IPS-15b (cell line): ENCODE data around the gene HOXB3.

Experiments used
- H3K27me3 ChIP-seq: one replicate; pipeline ENCODE4 v1.6.1; 2013; ENCODE audit warnings: low read length; ENCODE audit not compliant: control insufficient read depth, insufficient read depth
- H3K36me3 ChIP-seq: one replicate; pipeline ENCODE4 v1.6.1; 2013; ENCODE audit warnings: low read length; ENCODE audit not compliant: control insufficient read depth, insufficient read depth
- H3K4me1 ChIP-seq: one replicate; pipeline ENCODE4 v1.6.1; 2013; ENCODE audit warnings: mild to moderate bottlenecking, low read length; ENCODE audit not compliant: control insufficient read depth, insufficient read depth
- H3K4me3 ChIP-seq: one replicate; pipeline ENCODE4 v1.5.1; 2013; ENCODE audit warnings: low read depth, low read length
- H3K9ac ChIP-seq: one replicate; pipeline ENCODE4 v1.6.1; 2013; ENCODE audit warnings: low read depth, mild to moderate bottlenecking, low read length
- H3K9me3 ChIP-seq: one replicate; pipeline ENCODE4 v1.6.1; 2013; ENCODE audit warnings: mild to moderate bottlenecking, low read length; ENCODE audit not compliant: control insufficient read depth, insufficient read depth

The HOXB3 gene

GRCh38 chr17:48529683-48530009 is 60.4 kb downstream of the HOXB3 start:
- peaks cover 23% of the 10 kb centered on the region for H3K4me1 ChIP-seq
- H3K9ac ChIP-seq, result no peak overlapping the region
- no peaks in the 10 kb centered on the region for H3K36me3 ChIP-seq
- H3K27me3 ChIP-seq, result peaks cover 91% of the 10 kb centered on the region
- no peak overlapping the region for H3K4me3 ChIP-seq
- H3K9me3 ChIP-seq, result no peaks in the 10 kb centered on the region

- H3K27me3 ChIP-seq, result peaks cover 92% of the 10 kb centered on the region
- H3K4me1 ChIP-seq, result peaks cover 23% of the 10 kb centered on the region
- H3K36me3 ChIP-seq, result no peaks in the 10 kb centered on the region
- no peak overlapping the region for H3K4me3 ChIP-seq
- H3K9me3 ChIP-seq, result no peaks in the 10 kb centered on the region
- H3K9ac ChIP-seq, result no peak overlapping the region
These were observed 60.9 kb downstream of the HOXB3 start for GRCh38 chr17:48528936-48529682.

DNA sequence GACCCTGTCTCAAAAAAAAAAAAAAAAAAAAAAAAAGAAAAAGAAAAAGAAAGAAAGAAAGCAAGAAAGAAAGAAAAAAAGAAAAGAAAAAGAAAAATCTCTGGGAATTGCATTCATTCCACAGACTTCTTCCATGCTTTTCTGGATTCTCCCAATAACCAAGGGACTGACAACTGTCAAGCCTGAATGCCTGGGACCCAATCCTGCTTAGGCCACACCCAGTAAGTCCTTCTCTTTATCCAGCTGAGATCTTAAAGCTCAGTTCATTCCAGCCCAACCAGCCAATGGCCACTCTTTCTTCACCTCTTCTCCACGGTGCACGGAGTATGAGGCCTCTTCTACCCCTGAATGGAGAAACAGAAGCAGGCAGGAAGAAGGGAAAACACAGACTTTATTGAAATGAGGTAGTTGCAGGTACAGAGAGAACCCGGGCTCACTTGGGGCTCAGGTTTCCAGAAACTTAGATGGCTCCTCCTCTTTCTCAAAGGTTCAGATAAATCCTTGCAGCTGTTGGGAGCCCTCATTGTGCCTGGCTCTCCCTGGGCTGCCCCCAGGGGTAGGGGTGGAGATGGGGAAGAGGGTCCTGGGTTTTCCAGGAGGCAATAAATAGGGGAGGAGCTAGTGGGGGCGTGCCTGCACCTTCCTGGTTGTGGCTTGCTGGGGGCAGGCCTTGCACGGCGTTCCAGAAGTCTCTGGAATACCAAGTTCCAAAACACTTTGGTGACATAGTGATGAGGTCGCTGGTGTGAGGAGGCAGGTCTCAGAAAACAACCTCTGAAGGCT is 61.7 kb downstream of the HOXB3 start:
- H3K27me3 ChIP-seq, result peaks cover 94% of the 10 kb centered on the region
- H3K9me3 ChIP-seq, result no peaks in the 10 kb centered on the region
- H3K9ac ChIP-seq, result no peak overlapping the region
- no peaks in the 10 kb centered on the region for H3K36me3 ChIP-seq
- no peak overlapping the region for H3K4me3 ChIP-seq
- H3K4me1 ChIP-seq, result peaks cover 23% of the 10 kb centered on the region

DNA sequence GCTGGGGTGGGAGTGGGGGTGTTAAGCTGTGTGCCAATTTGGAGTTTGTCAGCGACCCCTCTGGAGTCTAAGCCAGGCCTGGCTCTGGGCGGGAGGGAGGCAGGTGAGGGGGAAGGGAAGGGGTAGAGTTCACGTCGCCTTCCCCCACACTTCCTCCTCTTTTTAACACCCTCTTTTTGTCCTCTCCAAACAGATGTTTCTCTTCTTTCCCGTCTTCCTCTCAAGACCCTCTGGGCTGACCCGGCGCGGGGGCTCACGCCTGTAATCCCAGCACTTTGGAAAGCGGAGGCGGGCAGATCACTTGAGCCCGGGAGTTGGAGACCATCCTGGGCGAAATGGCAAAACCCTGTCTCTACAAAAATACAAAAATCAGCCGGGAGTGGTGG is 62.5 kb downstream of the HOXB3 start:
- H3K4me1 ChIP-seq, result peaks cover 25% of the 10 kb centered on the region
- peak overlapping the region; percentile 18 for H3K4me3 ChIP-seq
- no peaks in the 10 kb centered on the region for H3K9me3 ChIP-seq
- H3K9ac ChIP-seq, result no peak overlapping the region
- peaks cover 94% of the 10 kb centered on the region for H3K27me3 ChIP-seq
- no peaks in the 10 kb centered on the region for H3K36me3 ChIP-seq

DNA sequence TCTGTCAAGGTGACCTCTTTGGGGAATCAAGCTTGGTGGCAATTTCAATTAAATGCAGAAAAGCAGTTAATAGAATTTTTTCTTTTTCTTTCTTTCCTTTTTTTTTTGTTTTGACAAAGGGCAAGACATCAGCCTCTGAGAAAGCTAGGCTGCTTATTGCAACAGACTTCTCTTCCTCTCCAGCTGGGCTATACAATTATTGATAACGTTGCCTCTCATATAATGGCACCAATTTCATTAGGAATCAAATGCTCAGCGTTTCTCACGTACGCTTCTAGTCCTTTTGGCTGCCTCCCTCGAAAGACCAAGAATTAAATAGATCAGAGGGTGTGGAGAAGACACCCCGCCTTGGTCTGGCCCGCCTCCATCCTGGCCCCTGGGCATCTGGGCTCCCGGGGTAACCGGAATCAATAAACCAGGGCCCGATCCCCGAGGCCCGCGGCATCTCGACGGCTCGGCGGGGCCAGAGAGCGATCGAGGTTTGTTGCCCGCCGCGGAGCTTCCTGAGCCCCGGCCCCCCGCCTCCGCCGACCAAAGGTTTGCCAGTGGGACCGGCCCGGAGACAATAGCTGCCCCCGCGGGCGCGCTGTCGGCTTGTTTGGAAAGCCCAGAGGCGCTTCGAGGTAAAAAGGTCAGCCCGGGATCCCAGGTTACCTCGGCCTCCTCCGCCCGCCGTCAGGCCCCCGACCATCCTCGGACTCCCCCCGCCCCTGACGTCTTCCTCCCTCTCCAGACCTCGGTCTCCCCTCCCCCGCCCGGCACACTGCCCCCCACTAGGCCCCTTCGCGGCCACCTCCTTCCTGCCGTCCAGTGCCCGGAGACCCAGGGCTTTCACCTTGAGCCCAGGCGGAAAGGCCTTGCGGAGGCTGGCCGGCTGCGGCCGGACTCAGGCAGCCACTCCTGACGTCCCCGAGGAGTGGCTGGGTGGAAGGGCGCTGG is 63.2 kb downstream of the HOXB3 start:
- Histone ChIP-seq H3K4me3 (peak overlapping the region; percentile 41), H3K9ac (no peak overlapping the region), H3K27me3 (peaks cover 93% of the 10 kb centered on the region), H3K36me3 (no peaks in the 10 kb centered on the region), H3K4me1 (peaks cover 24% of the 10 kb centered on the region), H3K9me3 (no peaks in the 10 kb centered on the region)

DNA sequence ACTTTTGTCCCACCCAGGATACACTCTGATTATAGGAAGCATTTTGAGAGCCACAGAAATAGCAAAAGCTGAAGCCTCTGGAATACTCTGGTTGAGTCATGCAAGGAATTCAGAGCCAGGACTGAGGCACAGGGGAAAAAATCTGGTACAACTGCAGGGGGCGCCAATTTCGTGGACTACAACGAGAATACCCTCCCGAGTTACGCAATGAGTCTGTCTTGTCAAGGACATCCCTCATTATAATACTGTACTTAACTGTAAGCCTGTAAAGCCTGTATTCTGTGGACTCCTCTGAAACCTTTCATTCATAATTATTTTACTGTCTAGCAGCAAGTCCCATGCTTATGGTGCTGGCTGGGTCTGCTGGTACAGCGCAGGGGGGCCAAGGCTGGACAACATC is 67.0 kb downstream of the HOXB3 start:
- Histone ChIP-seq H3K9me3 (no peaks in the 10 kb centered on the region), H3K4me3 (no peak overlapping the region), H3K4me1 (peaks cover 15% of the 10 kb centered on the region), H3K27me3 (peaks cover 70% of the 10 kb centered on the region), H3K9ac (no peak overlapping the region), H3K36me3 (no peaks in the 10 kb centered on the region)

GRCh38 chr17:48522031-48522653 is 67.9 kb downstream of the HOXB3 start:
- Histone ChIP-seq H3K4me3 (no peak overlapping the region), H3K9me3 (no peaks in the 10 kb centered on the region), H3K36me3 (no peaks in the 10 kb centered on the region), H3K4me1 (peaks cover 13% of the 10 kb centered on the region), H3K9ac (no peak overlapping the region), H3K27me3 (peaks cover 63% of the 10 kb centered on the region)

- H3K4me1 ChIP-seq, result peaks cover 17% of the 10 kb centered on the region
- H3K36me3 ChIP-seq, result no peaks in the 10 kb centered on the region
- H3K4me3 ChIP-seq, result no peak overlapping the region
- no peak overlapping the region for H3K9ac ChIP-seq
- H3K9me3 ChIP-seq, result no peaks in the 10 kb centered on the region
- peaks cover 52% of the 10 kb centered on the region for H3K27me3 ChIP-seq
These were observed 69.4 kb downstream of the HOXB3 start for GRCh38 chr17:48520631-48521079.

DNA sequence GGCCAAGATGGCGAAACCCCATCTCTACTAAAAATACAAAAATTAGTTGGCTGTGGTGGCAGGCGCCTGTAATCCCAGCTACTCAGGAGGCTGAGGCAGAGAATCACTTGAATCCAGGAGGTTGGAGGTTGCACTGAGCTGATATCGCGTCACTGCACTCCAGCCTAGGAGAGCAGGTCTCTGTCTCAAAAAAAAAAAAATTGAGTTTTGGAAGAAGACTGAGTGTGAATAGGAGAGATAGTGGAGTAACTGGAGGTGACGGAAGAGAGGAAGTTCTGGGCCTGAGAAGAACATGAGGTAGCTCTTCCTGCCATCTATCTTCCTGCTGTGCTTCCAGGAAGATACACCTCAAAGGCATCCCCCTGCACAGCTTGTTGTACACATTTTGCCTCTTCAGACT is 70.6 kb downstream of the HOXB3 start:
- no peak overlapping the region for H3K4me3 ChIP-seq
- peaks cover 43% of the 10 kb centered on the region for H3K27me3 ChIP-seq
- no peak overlapping the region for H3K9ac ChIP-seq
- no peaks in the 10 kb centered on the region for H3K9me3 ChIP-seq
- peaks cover 17% of the 10 kb centered on the region for H3K4me1 ChIP-seq
- no peaks in the 10 kb centered on the region for H3K36me3 ChIP-seq

- Histone ChIP-seq H3K4me3 (no peak overlapping the region), H3K9ac (no peak overlapping the region), H3K27me3 (peaks cover 30% of the 10 kb centered on the region), H3K4me1 (peaks cover 20% of the 10 kb centered on the region), H3K36me3 (no peaks in the 10 kb centered on the region), H3K9me3 (no peaks in the 10 kb centered on the region)
These were observed 72.6 kb downstream of the HOXB3 start for GRCh38 chr17:48517478-48517877.
